HG02610 (cell line): Measurements from ENCODE around the gene TMEM138.

ENCODE experiments used
- ATAC-seq: cut with Tn5 transposase; IDR thresholded peaks from one replicate; pipeline ENCODE4 v1.9.1; 2021; ENCODE audit warnings: mild to moderate bottlenecking, moderate library complexity; ENCODE audit not compliant: unreplicated experiment

The TMEM138 gene

GRCh38 chr11:61361741-61362541 lies at the start of gene TMEM138, which contains the start of gene CYB561A3:
TSS of gene TMEM138 (plus strand) at chr11:61362374. CDS start at chr11:61364391, 2,017 bp downstream.
TSS of gene CYB561A3 (minus strand) at chr11:61361882. CDS start at chr11:61356713, 5,169 bp downstream.
- ATAC-seq: peak; percentile 84

GRCh38 chr11:61315260-61315659 lies 46.9 kb upstream of the TMEM138 start:
- no peak for ATAC-seq

- ATAC-seq: no peak
Observed at GRCh38 chr11:61325649-61326414, 36.3 kb upstream of the TMEM138 start.

- ATAC-seq: no peak
Observed at GRCh38 chr11:61327669-61328071, 34.5 kb upstream of the TMEM138 start.

GRCh38 chr11:61328351-61328750 lies 33.8 kb upstream of the TMEM138 start:
- no peak for ATAC-seq

GRCh38 chr11:61329871-61330270 lies 32.3 kb upstream of the TMEM138 start:
- ATAC-seq: no peak

GRCh38 chr11:61331651-61332050 lies 30.5 kb upstream of the TMEM138 start:
- no peak for ATAC-seq

GRCh38 chr11:61332281-61332796 lies 29.8 kb upstream of the TMEM138 start:
- ATAC-seq: no peak

GRCh38 chr11:61332797-61333549 lies 29.2 kb upstream of the TMEM138 start, which contains the start of the genes DDB1 and TKFC:
TSS of gene DDB1 (minus strand) at chr11:61333105. CDS start at chr11:61332968, 137 bp downstream.
TSS of gene TKFC (plus strand) at chr11:61333228. CDS start at chr11:61334729, 1,501 bp downstream.
- peak; percentile 89 for ATAC-seq

- no peak for ATAC-seq
Observed at GRCh38 chr11:61333550-61334433, 28.4 kb upstream of the TMEM138 start.

GRCh38 chr11:61334434-61335354 lies 27.5 kb upstream of the TMEM138 start:
- no peak for ATAC-seq

- ATAC-seq: no peak
Observed at GRCh38 chr11:61335355-61335710, 26.8 kb upstream of the TMEM138 start.

- ATAC-seq: peak; percentile 48
Observed at GRCh38 chr11:61336171-61336935, 25.8 kb upstream of the TMEM138 start.

- ATAC-seq: no peak
Observed at GRCh38 chr11:61337706-61338470, 24.3 kb upstream of the TMEM138 start.

GRCh38 chr11:61338783-61339489 lies 23.2 kb upstream of the TMEM138 start:
- no peak for ATAC-seq

GRCh38 chr11:61339490-61339878 lies 22.7 kb upstream of the TMEM138 start:
- no peak for ATAC-seq

GRCh38 chr11:61340979-61341378 lies 21.2 kb upstream of the TMEM138 start:
- no peak for ATAC-seq
